ENCODE measurements around the gene PPP6R3.

Gene PPP6R3

GRCh38 chr11:68563454-68563853 is 102.9 kb downstream of the PPP6R3 start:
- no peak for DNase-seq

GRCh38 chr11:68564261-68564660 is 103.7 kb downstream of the PPP6R3 start:
- no peak for DNase-seq

GRCh38 chr11:68565768-68566167 is 105.2 kb downstream of the PPP6R3 start:
- DNase-seq = no peak

- DNase-seq = no peak
These were observed 107.0 kb downstream of the PPP6R3 start for GRCh38 chr11:68567553-68567952.

GRCh38 chr11:68569357-68569756 is 108.8 kb downstream of the PPP6R3 start:
- DNase-seq = no peak

- DNase-seq = no peak
These were observed 110.1 kb downstream of the PPP6R3 start for GRCh38 chr11:68570691-68571090.

- peak; percentile 18 for DNase-seq
These were observed 113.8 kb downstream of the PPP6R3 start for GRCh38 chr11:68574308-68574707.

GRCh38 chr11:68575025-68575665 is 114.6 kb downstream of the PPP6R3 start:
- no peak for DNase-seq

GRCh38 chr11:68579455-68579854 is 118.9 kb downstream of the PPP6R3 start:
- no peak for DNase-seq

GRCh38 chr11:68581439-68581838 is 120.9 kb downstream of the PPP6R3 start:
- DNase-seq = no peak

- no peak for DNase-seq
These were observed 121.3 kb downstream of the PPP6R3 start for GRCh38 chr11:68581901-68582300.

GRCh38 chr11:68582416-68583040 is 122.0 kb downstream of the PPP6R3 start:
- no peak for DNase-seq

GRCh38 chr11:68583041-68583446 is 122.5 kb downstream of the PPP6R3 start:
- DNase-seq = peak; percentile 51

- peak; percentile 20 for DNase-seq
These were observed 123.5 kb downstream of the PPP6R3 start for GRCh38 chr11:68584097-68584496.

- DNase-seq = no peak
These were observed 124.5 kb downstream of the PPP6R3 start for GRCh38 chr11:68584991-68585524.

GRCh38 chr11:68589547-68590216 is 129.1 kb downstream of the PPP6R3 start:
- DNase-seq = no peak

- DNase-seq = no peak
These were observed 131.2 kb downstream of the PPP6R3 start for GRCh38 chr11:68591719-68592118.

- no peak for DNase-seq
These were observed 132.9 kb downstream of the PPP6R3 start for GRCh38 chr11:68593441-68593840.

- no peak for DNase-seq
These were observed 133.6 kb downstream of the PPP6R3 start for GRCh38 chr11:68594123-68594522.

- no peak for DNase-seq
These were observed 135.7 kb downstream of the PPP6R3 start for GRCh38 chr11:68596231-68596630.

GRCh38 chr11:68598816-68599653 is 138.5 kb downstream of the PPP6R3 start:
- DNase-seq = peak; percentile 60

GRCh38 chr11:68601147-68601546 is 140.6 kb downstream of the PPP6R3 start:
- DNase-seq = no peak

GRCh38 chr11:68609761-68610160 is 149.2 kb downstream of the PPP6R3 start:
- no peak for DNase-seq
